H4 (cell line): Measurements from ENCODE around the gene MRPL12. TPM values are rescaled to one million over a fixed set of nuclear protein-coding genes. Genes with fewer than 3 reads are reported as not detected.
"Not testable (repeated sequence)": the region's sequence is repeated elsewhere in the genome, so short reads cannot be mapped to it uniquely, and the experiment has no call there.

Experiments
- DNase-seq: peaks from one replicate; pipeline ENCODE4 v3.0.0-alpha.2; 2015; ENCODE audit warnings: low spot score
- total RNA-seq: library from RNA; depleted of rRNA; stranded (reverse); fragments of >200 nt; shearing (Covaris generic); gene quantifications from 2 replicates; pipeline ENCODE4 v1.2.3, GENCODE V29; 2014; rRNA removed

Gene MRPL12
- total RNA-seq, result 16.9 and 21.9 TPM in 2 replicates

DNA sequence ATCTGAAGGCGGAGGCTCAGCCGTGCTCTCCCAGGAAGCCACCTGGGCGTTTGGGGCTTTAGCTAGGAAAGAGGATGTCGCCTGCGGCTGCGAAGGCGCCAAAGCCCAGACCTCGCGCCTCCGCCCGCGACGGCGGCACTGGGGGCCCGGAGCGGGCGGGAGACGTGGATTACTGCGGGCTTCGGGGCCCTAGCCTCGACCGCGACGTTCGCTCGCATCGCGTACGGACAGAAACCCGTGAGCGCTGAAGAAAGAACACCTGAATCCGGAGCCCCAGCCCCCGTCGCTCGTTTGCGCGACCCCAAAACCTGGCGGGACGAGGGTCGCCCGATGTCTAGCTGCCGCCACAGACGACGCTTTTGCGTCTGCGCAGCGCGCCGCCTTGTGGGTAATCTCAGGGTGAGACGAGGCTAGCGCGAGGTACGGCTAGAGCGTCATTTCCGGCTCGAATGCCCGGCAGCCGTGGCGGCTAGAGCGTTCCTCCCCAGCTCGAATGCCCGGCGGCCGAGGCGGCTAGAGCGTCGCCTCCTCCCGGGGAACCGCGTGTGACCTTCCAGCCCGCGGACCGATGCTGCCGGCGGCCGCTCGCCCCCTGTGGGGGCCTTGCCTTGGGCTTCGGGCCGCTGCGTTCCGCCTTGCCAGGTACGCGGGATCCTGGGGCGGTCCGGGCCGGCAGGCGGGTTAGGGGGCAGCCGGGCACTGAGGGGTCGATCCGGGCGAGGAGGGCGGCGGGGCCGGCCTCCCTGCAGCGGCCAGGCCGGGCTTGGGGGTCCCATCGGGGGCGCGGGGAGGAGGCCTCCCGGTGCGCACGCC lies at the start of gene MRPL12:
Gene MRPL12 (plus strand): TSS at position 434 of the 813 bp plus-strand sequence. CDS start 135 bp downstream, at position 569.
- DNase-seq, result peak; percentile 92

DNA sequence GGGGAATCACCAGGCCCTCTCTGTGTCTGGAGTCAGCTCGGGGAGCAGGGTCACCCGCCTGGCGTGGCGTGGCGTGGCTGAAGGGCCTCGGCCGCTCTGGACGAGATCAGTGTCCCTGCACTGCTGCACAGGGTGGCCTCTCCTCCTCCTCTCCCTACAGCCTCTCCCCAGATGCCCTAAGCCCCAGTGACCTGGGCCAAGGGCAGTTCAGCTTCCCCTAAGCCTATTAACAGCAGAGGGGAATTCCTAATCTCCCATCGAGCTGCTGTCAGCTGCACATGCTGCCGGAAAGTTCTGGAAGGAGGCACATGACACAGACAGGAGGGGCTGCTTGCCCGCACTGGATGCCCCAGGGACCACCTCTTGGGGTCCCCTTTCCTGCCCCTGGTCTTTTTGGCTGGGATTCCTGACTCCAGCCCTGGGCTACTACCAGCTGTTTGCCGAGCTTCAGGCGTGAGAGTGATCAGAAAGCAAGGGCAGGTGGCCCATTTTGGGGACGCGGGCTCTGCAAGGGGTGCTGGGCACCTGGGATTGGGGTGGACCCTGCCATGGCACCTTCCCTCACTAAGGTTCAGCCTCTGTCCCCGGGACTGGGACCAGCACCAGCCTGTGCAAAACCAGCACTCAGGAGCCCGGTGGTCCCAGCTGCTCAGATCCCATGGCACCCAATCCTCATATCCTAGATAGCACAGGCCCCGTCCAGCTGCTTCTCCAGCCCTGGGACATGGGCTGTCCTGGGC lies 47.6 kb upstream of the MRPL12 start:
- no peak for DNase-seq

DNA sequence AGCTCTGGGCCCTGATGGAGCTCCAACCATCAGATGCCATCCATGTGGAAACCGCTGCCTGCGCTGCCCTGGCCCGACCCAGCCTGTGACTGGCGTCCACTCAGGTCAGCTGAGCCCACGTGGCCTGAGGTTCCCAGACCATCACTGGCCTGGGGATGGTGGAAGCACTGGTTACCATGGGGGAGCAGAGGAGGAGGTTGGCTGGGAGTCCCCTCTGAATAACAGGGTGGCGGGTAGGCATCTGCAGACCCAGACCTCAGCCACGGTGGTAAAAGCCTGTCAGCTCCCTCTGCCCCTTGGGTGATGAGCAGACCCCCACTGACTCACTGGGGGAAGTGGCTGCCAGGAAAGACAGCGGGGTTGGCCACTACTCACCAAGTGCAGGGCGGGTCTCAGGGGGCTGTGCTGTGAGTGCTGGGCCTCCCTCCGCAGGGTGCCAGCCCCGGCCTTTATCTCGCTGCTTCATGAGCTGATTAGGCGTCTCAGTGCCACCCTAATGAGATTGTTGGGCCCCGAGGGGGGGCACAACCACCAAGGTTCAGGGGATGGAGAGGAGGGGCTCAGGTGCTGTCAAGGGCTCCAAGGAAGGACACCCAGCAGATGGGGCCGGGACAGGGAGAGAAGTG lies 46.9 kb upstream of the MRPL12 start, which contains the start of gene PDE6G:
Gene PDE6G (minus strand): TSS at position 425 of the 626 bp plus-strand sequence. CDS start 3,237 bp downstream, outside the sequence.
- no peak for DNase-seq

DNA sequence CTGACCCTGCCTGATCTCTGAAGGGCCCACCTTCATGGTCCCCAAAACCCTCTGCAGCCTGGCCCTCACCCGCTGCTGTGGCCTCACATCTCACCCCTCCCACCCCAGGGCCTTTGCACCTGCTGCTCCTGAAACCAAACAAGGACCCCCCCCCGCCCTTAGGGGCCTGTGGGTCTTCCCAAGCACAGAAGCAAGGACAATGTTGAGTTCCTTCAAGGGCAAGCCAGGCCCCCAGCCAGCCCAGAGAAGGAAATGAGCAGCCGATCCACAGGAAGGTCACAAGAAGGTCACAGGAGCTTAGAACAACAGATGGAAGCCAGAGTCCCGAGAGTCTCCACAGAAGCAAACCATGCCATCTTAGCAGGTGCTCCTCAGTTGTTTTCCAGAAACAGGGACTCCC lies 46.3 kb upstream of the MRPL12 start:
- DNase-seq, result no peak

DNA sequence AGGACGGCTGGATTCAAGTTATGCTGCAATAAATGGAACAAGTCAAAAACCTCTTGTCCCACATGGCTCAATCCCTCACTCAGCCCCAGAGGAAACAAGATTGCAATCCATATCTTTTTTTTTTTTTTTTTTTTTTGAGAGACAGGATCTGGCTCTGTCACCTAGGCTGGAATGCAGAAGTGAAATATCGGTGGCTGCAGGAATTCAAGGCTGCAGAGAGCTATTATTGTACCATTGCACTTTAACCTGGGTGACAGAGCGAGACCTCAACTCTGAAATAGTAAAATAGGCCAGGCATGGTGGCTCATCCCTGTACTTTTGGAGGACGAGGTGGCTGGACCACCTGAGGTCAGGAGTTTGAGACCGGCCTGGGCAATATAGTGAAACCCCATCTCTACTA lies 44.1 kb upstream of the MRPL12 start:
- no peak for DNase-seq

DNA sequence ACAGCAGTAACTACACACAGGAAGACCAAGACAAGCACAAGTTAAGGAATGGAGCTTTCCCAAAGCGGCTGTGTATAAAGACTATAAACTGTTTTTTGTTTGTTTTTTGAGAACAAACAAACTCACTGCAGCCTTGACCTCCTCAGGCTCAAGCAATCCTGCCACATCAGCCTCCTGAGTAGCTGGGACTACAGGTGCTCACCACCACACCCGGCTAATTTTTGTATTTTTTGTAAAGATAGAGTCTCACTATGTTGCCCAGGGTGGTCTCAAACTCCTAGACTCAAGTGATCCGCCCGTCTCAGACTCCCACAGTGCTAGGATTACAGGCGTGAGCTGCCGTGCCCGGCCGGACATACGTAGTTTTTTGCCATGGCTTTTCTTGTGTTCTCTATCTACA lies 42.7 kb upstream of the MRPL12 start:
- DNase-seq, result no peak

DNA sequence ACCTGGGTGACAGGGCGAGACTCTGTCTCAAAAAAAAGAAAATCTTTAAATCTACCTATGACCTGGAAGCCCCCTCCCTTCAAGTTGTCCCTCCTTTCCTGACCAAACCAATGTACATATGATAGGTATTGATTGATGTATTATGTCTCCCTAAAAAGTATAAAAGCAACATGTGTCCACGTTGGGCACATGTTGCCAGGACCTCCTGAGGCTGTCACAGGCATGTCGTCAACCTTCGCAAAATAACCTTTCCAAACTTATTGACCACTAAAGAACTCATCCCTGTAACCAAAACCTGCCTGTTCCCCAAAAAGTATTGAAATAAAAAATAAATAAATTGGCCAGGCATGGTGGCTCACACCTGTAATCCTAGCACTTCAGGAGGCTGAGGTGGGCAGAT lies 41.2 kb upstream of the MRPL12 start:
- no peak for DNase-seq

DNA sequence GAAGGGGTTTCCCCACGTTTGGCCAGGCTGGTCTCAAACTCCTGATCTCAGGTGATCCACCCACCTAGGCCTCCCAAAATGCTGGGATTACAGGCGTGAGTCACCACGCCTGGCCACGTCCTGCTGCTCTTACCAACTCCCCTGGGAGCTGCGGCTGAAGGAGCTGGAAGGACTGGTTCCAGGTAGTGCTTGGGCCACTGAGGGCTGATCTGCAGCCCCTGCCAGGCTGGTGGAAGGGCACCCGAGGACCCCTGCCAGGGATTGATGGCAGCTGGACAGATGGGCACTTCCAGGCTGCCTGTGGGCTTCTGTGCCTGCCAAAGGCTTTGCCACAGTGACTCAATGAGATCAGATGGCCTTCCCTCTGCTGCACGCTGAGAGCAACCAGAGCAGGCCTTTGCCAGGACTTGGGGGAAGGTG lies 39.1 kb upstream of the MRPL12 start:
- no peak for DNase-seq

DNA sequence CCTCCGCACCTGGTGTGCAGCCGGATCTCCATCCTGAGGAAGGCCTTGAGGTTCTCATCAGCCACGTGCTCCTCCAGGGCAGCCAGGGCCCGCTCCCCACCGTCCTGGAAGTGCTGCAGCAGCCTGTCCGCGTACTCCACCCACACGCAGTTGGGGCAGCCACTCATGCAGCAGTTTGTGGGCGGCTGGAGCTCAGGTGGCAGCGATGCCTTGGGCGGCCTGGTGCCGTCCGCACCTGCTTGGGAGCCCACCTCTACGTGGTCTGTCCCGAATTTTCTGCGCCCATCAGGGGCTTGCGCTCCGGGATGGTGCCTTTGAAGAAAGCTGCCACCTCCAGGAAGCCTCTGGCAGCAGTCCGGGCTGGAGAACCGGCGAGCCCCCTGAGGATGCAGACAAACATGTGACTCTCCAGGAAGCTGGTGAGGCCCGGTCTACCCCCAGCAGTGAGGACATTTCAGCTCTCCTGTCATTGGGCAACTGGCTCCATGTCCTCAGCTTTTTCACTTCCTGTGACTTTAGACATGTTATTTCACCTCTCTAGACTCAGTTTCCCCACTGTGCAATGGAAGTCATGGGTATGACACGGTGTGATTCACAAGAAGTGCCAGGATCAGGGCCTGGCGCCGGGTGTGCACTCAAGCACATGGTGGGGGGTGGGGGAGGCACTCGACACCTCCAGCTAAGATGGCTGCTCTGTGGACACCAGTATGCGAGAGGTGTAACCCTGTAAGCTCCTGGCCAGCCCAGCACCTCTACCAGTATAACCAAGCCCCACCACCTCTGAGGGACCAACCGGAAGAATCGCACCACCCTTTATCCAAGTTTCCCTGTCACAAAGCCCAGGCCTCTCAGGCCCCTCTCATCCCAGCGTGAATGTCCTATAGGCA lies 37.7 kb upstream of the MRPL12 start:
- DNase-seq, result no peak

DNA sequence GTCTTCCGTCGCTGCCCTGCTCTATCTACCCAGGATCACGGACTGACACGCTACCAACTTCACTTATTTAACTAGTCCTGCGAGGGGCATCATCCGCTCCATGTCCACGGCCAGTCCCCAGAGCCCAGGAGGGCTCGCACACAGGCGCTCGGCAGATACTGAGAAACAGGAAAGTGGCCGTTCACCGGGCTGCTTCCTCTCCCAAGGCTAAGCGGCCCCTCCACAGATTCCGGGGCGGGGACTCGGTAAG lies 37.1 kb upstream of the MRPL12 start:
- DNase-seq, result no peak

DNA sequence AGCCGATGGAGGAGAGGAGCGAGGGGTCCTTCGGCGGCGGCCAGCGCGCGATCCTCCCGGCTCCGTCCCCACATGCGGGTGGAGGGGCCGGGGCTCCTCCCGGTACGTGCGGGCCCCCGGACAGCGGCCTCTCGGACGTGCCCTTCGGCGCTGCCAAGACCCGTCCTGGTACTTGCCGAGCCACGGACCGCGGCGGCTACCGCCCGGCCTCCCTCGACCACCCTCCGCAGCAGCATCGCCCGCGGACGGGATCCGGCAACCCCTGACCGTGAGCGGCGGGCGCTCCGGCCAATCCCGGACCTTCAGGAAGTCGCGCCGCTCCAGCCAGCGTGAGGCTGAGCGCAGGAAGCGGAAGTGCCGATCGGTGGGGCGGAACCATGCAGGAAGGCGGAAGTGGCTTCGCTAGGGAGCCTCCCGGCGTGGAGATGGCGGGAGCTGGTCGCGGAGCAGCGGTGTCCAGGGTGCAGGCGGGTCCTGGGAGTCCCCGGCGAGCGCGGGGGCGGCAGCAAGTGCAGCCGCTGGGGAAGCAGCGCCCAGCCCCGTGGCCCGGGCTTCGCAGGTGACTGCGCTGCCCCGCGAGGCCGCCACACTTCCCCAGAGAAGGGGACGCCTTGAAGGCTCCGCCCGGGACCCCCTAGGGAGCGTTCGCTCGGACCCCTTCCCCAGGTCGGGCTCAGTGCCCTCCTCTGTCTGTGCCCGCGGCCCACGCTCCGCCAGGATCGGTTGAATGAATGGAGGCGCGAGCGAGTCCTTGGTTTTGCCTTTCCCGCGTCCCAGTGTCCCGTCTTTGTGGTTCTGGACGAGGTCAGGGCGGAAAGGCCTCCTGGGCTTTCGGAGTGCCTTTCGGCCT lies 36.6 kb upstream of the MRPL12 start, which contains the start of the genes CCDC137 and OXLD1:
Gene CCDC137 (plus strand): TSS at position 396 of the 850 bp plus-strand sequence. CDS start 30 bp downstream, at position 426.
Gene OXLD1 (minus strand): TSS at position 264 of the 850 bp plus-strand sequence. CDS start 28 bp downstream, at position 236.
- DNase-seq, result peak; percentile 94

DNA sequence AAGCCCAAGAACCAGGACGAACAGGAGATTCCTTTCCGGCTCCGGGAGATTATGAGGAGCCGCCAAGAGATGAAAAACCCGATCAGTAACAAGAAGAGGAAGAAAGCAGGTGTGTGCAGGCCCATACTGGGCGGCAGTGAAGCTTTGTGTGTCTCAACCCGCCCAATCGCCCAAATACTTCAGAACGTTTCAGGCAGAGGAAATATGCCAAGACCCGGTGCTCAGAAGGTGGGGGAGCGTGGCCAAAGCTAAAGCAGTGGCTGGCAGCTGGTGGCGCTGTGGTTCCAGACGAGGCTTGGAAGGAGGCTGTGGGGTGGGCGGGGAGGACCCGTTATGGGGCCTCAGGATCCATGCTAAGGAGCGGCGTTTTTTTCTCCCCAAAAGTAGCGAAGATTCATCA lies 35.4 kb upstream of the MRPL12 start:
- no peak for DNase-seq

DNA sequence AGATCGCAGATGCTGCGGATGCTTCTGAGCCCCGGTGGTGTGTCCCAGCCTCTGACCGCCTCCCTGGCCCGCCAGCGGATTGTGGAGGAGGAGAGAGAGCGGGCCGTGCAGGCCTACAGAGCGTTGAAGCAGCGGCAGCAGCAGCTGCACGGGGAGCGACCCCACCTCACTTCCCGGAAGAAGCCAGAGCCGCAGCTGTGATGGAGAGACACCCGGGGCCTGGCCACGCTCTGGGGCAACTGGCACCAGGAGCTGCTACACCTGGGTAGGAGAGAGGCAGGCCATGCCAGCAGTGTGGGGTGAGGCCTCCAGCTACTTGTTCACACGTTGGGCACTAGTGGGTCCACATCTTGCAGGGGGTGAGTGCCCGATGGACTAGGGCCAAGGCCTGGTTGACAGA lies 30.7 kb upstream of the MRPL12 start:
- DNase-seq, result no peak

DNA sequence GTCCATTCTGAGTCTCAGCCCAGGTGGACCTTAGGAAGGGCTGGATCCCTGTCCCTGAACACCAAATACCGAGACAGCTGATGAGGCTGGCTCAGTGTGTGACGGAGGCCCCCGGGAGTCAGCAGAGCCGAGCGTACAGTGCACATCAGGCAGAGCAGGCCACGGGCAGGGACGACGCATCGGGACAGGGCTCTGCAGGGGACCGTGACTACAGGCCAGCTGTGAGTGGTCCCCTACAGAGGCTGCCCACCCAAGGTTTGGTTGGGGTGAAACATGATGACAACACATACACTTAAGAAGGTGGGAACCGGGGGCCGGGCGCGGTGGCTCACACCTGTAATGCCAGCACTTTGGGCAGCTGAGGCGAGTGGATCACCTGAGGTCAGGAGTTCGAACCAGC lies 30.2 kb upstream of the MRPL12 start:
- DNase-seq, result no peak

DNA sequence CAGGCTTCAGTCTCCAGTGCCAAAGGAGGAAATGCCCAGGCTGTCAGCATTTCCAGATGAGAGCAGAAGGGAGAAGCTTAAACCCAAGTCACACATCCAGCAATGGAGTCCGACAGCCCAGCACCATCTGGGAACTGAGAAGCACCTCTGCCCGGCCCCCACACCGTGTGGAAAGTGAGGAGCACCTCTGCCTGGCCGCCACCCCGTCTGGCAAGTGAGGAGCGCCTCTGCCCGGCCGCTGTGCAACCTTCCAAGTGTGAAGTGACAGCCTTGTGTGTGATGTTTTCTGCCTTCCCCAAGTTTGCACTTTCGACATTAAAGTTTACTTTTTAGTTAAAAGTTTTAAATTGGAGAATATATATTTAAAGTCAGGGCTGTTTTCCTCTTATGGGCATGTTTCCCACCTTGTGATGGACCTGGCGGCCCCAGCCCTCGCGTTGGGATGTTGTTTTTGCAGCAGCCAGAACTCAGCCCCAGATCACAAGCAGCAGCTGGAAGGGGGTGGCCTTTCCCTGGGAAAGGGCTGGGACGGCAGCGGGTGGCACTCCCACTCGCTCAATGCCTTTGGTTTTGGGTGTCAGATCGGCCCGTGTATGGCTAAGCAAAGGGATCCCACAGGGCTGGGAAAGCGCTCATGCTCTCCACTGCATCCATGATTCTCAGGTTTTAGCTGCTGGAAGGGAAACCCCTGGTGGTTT lies 29.5 kb upstream of the MRPL12 start:
- DNase-seq, result no peak

DNA sequence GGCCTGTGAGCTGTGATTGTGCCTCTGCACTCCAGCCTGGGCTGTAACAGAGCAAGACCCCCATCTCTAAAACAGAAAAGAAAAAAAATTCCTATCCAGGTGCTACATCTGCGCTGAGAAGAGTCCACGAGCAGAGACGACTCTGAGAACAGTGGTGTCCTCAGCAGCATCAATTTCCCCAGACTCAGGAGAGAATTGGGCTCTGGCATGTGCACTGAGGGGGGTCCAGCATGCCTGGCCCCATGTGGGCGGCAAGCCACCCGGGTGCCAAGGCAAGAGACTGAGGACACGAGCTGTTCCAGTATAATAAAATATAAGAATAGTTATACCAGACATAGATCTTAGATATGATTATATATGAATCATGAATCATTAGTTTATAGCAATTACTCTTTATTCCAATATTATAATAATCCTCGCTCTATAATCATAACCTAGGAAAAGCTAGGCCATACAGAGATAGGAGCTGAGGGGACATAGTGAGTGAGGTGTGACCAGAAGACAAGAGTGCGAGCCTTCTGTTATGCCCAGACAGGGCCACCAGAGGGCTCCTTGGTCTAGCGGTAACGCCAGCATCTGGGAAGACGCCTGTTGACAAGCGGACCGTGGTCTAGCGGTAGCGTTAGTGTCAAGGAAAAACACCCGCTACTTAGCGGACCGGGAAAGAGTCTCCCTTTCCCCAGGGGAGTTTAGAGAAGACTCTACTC lies 27.5 kb upstream of the MRPL12 start:
- DNase-seq, result not testable (repeated sequence)

DNA sequence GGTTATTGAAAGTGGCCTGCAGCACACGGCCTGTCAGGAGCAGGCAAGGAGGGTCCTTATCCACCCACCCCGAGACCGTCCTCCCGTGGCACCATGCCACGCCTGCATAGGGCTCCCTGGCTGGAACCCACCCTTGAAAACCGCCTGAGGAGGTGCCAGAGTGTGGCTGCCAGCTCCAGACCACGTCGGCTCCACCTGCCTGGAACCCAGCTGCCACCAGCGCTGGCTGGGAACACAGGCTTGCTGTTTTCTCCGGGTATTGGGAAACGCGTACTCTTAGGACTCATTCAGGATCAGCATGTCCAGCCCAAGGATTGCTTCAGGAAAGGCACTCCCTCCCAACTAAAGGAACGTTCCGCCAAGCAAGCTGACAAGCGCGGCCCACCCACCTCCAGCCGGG lies 26.3 kb upstream of the MRPL12 start:
- no peak for DNase-seq

DNA sequence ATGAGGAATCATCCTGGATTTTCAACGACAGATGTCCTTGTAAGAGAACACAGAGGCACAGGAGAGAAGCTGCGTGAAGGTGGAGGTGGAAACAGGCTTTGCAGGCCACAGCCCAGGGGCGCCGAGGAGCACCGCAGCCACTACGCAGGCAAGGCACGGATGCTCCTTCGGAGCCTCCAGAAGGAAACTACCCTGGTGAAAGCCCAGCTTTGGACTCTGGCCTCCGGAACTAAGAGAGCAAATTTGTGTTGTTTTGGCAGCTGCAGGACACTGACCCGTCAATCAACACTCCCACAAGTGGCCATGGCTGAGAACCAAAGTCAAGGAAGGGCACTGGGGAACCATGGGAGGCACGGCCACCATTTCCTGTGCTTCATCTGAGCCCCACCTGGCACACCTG lies 23.0 kb upstream of the MRPL12 start:
- no peak for DNase-seq

DNA sequence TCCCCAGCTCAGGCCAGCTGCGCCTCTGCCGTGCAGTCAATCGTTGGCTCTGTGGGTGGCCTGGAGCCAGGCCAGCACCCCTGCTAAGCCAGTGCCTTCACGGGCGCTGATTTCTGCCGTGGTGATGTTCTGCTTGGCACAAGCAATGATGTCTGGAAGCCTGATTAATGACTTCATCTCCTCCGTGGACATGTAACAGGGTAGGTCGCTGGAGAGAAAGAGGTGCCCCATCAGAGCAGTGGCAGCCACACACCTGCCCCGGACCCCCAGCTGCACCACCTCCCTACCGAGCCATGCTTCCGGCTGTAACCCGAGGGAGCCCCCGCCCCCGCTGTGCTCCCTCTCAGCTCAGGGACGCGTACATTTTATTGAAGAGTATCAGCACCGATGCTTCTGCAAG lies 21.5 kb upstream of the MRPL12 start:
- DNase-seq, result no peak
